GM19463 (cell line): Measurements from ENCODE around the gene MUC5AC.
"Not testable (repeated sequence)": the region's sequence is repeated elsewhere in the genome, so short reads cannot be mapped to it uniquely, and the experiment has no call there.

Experiments used
- ATAC-seq: cut with Tn5 transposase; IDR thresholded peaks from one replicate; pipeline ENCODE4 v1.9.1; 2021; ENCODE audit warnings: mild to moderate bottlenecking, moderate library complexity; ENCODE audit not compliant: unreplicated experiment

MUC5AC gene

DNA sequence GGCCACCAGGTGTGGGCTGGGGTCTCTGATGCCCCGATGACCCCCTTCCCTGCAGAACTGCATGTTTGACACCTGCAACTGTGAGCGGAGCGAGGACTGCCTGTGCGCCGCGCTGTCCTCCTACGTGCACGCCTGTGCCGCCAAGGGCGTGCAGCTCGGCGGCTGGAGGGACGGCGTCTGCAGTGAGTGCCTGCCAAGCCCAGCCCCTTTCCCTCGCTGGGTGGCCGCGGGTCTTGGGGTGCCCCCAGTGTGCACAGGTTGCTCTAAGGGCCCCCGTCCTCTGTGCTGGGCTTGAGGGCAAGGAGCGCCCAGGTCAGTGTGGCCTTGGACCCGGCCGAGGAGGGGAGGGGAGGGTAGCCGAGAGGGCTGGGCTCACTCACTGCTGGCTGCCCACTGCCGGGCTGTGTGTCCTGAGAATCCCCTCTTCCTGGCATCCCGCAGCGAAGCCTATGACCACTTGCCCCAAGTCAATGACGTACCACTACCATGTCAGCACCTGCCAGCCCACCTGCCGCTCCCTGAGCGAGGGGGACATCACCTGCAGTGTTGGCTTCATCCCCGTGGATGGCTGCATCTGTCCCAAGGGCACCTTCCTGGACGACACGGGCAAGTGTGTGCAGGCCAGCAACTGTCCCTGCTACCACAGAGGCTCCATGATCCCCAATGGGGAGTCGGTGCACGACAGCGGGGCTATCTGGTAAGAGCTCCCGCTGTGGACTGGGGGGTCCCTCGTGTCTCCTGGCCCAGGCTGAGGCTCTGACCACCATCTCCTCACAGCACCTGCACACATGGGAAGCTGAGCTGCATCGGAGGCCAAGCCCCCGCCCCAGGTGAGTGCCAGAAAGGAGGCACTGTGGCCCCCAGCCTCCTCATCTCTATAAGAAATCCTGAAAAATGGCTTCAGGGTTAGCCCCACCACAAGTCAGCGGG, 17.0 kb downstream of the MUC5AC start:
- no peak for ATAC-seq

GRCh38 chr11:1175461-1176223, 17.9 kb downstream of the MUC5AC start:
- no peak for ATAC-seq

DNA sequence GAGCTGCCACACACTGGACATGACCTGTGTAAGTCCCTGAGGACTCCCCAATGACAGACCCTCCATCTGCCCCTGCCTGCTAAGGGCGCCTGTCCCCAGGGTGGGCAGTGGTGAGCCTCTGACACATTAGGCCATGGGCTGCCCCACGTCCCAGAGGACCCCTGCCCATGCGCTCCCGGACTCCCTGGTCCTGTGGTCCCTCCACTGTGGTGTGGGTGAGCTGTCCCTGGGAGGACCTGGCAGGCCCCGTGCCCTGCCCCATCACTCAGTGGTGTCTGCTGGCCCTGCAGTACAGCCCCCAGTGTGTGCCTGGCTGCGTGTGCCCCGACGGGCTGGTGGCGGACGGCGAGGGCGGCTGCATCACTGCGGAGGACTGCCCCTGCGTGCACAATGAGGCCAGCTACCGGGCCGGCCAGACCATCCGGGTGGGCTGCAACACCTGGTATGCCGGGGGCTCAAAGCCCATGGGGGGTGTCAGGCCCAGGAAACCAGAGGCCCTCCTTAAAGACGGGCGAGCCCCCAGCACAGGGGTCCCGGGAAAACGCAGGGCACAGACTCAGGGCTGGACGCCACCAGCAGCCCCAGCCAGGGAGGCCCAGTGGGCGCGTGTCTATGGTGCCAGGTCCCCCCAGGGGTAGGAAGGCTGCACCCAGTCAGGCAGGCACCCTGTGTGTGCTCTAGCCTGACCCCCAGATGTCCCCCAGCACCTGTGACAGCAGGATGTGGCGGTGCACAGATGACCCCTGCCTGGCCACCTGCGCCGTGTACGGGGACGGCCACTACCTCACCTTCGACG, 18.7 kb downstream of the MUC5AC start:
- no peak for ATAC-seq

- no peak for ATAC-seq
Measured at GRCh38 chr11:1177020-1177770, 19.4 kb downstream of the MUC5AC start.

DNA sequence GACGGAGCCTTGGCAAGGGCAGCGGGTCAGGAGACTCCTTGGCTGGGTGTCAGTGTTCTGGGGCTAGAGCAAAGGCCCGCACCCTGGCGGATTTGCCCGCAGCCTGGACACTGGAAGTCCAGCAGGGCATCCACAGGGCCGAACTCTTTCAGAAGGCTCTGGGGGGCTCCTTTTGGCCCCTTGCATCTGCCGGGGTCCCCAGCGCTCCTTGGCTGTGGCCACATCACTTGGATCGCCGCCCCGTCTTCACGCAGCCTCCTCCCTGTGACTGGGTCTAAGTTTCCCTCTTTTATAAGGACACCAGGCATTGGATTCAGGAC, 20.0 kb downstream of the MUC5AC start:
- no peak for ATAC-seq

GRCh38 chr11:1178201-1178885, 20.6 kb downstream of the MUC5AC start:
- ATAC-seq, result no peak

GRCh38 chr11:1178906-1179305, 21.2 kb downstream of the MUC5AC start:
- ATAC-seq, result no peak

GRCh38 chr11:1179641-1180040, 21.9 kb downstream of the MUC5AC start:
- ATAC-seq, result no peak

DNA sequence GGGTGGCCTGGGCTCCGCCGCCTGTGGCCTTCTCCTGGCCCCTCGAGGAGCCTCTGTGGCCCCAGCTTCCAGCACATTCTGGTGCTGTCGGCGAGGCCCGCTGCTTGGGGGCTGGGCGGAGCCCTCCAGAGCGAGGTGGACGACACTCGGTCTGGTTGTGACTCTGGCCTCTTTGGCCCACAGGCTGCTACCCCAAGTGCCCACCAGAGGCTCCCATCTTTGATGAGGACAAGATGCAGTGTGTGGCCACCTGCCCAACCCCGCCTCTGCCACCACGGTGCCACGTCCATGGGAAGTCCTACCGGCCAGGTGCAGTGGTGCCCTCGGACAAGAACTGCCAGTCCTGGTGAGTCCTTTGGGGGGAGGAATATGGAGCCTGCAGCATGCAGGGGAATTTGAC, 22.4 kb downstream of the MUC5AC start:
- no peak for ATAC-seq

- no peak for ATAC-seq
Measured at GRCh38 chr11:1180947-1181391, 23.2 kb downstream of the MUC5AC start.

DNA sequence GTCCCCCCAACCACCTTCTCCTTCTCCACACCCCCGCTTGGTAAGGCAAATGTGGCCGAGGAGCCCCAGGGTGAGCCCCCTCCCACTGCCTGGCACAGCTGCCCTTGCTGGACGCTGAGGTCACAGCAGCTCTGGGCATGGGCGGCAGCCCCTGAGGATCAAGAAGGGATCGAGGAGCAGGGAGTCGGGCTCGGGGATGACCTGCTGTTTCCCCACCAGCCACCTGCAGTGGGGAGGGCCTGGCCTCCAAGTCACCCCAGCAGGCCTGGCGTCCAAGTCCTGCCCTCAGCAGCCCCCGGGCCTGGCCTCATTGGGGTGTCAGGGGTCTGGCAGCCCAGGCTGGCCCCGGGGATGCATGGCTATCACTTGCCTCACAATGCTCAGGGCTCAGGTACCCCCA, 23.7 kb downstream of the MUC5AC start:
- no peak for ATAC-seq

GRCh38 chr11:1181853-1182535, 24.2 kb downstream of the MUC5AC start:
- ATAC-seq, result no peak

DNA sequence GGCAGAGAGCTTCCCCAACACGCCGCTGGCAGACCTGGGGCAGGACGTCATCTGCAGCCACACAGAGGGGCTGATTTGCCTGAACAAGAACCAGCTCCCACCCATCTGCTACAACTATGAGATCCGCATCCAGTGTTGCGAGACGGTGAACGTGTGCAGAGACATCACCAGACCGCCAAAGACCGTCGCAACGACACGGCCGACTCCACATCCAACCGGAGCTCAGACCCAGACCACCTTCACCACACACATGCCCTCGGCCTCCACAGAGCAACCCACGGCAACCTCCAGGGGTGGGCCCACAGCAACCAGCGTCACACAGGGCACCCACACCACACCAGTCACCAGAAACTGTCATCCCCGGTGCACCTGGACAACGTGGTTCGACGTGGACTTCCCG, 26.4 kb downstream of the MUC5AC start:
- not testable (repeated sequence) for ATAC-seq

- ATAC-seq, result not testable (repeated sequence)
Measured at GRCh38 chr11:1188451-1189130, 30.8 kb downstream of the MUC5AC start.

DNA sequence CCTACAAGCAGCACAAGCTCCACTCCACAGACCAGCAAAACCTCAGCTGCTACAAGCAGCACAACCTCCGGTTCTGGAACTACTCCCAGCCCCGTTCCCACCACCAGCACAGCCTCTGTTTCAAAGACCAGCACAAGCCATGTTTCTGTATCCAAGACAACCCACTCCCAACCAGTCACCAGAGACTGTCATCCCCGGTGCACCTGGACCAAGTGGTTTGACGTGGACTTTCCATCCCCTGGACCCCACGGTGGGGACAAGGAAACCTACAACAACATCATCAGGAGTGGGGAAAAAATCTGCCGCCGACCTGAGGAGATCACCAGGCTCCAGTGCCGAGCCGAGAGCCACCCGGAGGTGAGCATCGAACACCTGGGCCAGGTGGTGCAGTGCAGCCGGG, 32.1 kb downstream of the MUC5AC start:
- ATAC-seq, result not testable (repeated sequence)

GRCh38 chr11:1191786-1192470, 34.2 kb downstream of the MUC5AC start:
- not testable (repeated sequence) for ATAC-seq

DNA sequence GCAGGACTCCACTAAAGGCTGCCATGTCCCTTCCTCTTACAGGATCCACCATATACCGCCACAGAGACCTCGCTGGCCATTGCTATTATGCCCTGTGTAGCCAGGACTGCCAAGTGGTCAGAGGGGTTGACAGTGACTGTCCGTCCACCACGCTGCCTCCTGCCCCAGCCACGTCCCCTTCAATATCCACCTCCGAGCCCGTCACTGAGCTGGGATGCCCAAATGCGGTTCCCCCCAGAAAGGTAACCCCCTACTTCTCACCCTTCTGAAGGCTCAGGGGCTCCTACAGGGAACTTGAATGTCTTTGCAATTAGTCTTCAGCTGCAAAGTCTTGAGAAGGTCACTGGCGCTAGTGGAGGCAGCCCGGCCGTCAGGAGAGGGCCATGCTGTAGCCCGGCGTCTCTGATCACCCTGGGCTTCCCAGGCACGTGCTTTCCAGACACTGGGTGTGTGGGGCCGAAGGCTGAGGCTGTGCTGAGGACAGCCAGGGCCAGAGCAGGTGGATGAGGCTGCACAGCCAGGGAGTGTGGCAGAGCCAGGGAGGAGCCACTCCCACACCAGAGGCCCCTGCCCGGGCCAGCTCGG, 35.1 kb downstream of the MUC5AC start:
- no peak for ATAC-seq
